BLaER1 (cell line): ENCODE data around the gene UBE2B.
A peak's percentile ranks its signal among the peaks of the same experiment; 100 is the strongest.

Experiments used
- H3K27ac ChIP-seq: shearing (Covaris generic); formaldehyde crosslinking; 2 replicates; pipeline ENCODE4 v1.8.1; 2022
- H3K27me3 ChIP-seq: shearing (Covaris generic); formaldehyde crosslinking; 2 replicates; pipeline ENCODE4 v1.8.1; 2022
- H3K36me3 ChIP-seq: shearing (Covaris generic); formaldehyde crosslinking; 2 replicates; pipeline ENCODE4 v1.8.1; 2022
- H3K4me1 ChIP-seq: shearing (Covaris generic); formaldehyde crosslinking; 2 replicates; pipeline ENCODE4 v1.8.1; 2022
- H3K4me2 ChIP-seq: shearing (Covaris generic); formaldehyde crosslinking; 2 replicates; pipeline ENCODE4 v1.8.1; 2022
- H3K4me3 ChIP-seq: shearing (Covaris generic); formaldehyde crosslinking; 2 replicates; pipeline ENCODE4 v1.8.1; 2022
- H3K9ac ChIP-seq: shearing (Covaris generic); formaldehyde crosslinking; 2 replicates; pipeline ENCODE4 v1.8.1; 2022
- H3K9me3 ChIP-seq: shearing (Covaris generic); formaldehyde crosslinking; 2 replicates; pipeline ENCODE4 v1.8.1; 2022
- H4K20me1 ChIP-seq: shearing (Covaris generic); formaldehyde crosslinking; 2 replicates; pipeline ENCODE4 v1.8.1; 2022
- Cebpa-rat ChIP-seq: shearing (Covaris generic); IDR thresholded peaks from 2 replicates; pipeline ENCODE4 v1.8.1; 2022

UBE2B gene

GRCh38 chr5:134432677-134433359 is 61.4 kb downstream of the UBE2B start:
- Histone ChIP-seq H3K4me2 (no peak overlapping the region), H3K9ac (no peak overlapping the region)

GRCh38 chr5:134435560-134435959 is 64.2 kb downstream of the UBE2B start:
- H3K4me3 ChIP-seq = no peak overlapping the region
- H3K27me3 ChIP-seq = no peaks in the 10 kb centered on the region
- TF ChIP-seq Cebpa-rat = no peak
- H3K27ac ChIP-seq = no peak overlapping the region
- H3K4me2 ChIP-seq = no peak overlapping the region
- no peaks in the 10 kb centered on the region for H4K20me1 ChIP-seq
- H3K9ac ChIP-seq = no peak overlapping the region
- H3K9me3 ChIP-seq = no peaks in the 10 kb centered on the region
- H3K4me1 ChIP-seq = peaks cover 21% of the 10 kb centered on the region
- H3K36me3 ChIP-seq = no peaks in the 10 kb centered on the region

More at GRCh38 chr5:134432677-134433359, 61.4 kb downstream of the UBE2B start:
- TF ChIP-seq Cebpa-rat = no peak
- Histone ChIP-seq H3K27ac (no peak overlapping the region), H4K20me1 (no peaks in the 10 kb centered on the region), H3K36me3 (no peaks in the 10 kb centered on the region), H3K4me3 (no peak overlapping the region), H3K27me3 (no peaks in the 10 kb centered on the region), H3K4me1 (peaks cover 18% of the 10 kb centered on the region), H3K9me3 (no peaks in the 10 kb centered on the region)

- peak overlapping the region; percentile 78 for H3K4me2 ChIP-seq
- peaks cover 21% of the 10 kb centered on the region for H3K4me1 ChIP-seq
These were observed 65.4 kb downstream of the UBE2B start for GRCh38 chr5:134436523-134437339.

GRCh38 chr5:134437340-134437846 is 66.0 kb downstream of the UBE2B start:
- Histone ChIP-seq H3K27ac (peak overlapping the region; percentile 2; the same call in 1 of the 2 replicates), H3K9ac (0 out of 2 replicates have a peak overlapping the region, but pooled peaks have one; percentile 7), H3K4me2 (peak overlapping the region; percentile 78)

More at GRCh38 chr5:134436523-134437339, 65.4 kb downstream of the UBE2B start:
- Histone ChIP-seq H4K20me1 (no peaks in the 10 kb centered on the region), H3K9me3 (no peaks in the 10 kb centered on the region), H3K27me3 (no peaks in the 10 kb centered on the region), H3K27ac (peak overlapping the region; percentile 2; the same call in 1 of the 2 replicates), H3K36me3 (no peaks in the 10 kb centered on the region), H3K4me3 (no peak overlapping the region), H3K9ac (0 out of 2 replicates have a peak overlapping the region, but pooled peaks have one; percentile 7)
- no peak for TF ChIP-seq Cebpa-rat

GRCh38 chr5:134437847-134438581 is 66.6 kb downstream of the UBE2B start:
- no peak overlapping the region for H3K27ac ChIP-seq
- H3K4me2 ChIP-seq = peak overlapping the region; percentile 78
- no peaks in the 10 kb centered on the region for H4K20me1 ChIP-seq
- no peaks in the 10 kb centered on the region for H3K36me3 ChIP-seq
- no peaks in the 10 kb centered on the region for H3K27me3 ChIP-seq
- H3K9me3 ChIP-seq = no peaks in the 10 kb centered on the region
- no peak overlapping the region for H3K4me3 ChIP-seq
- H3K4me1 ChIP-seq = peaks cover 21% of the 10 kb centered on the region
- no peak for TF ChIP-seq Cebpa-rat
- no peak overlapping the region for H3K9ac ChIP-seq

More at GRCh38 chr5:134437340-134437846, 66.0 kb downstream of the UBE2B start:
- Histone ChIP-seq H3K9me3 (no peaks in the 10 kb centered on the region), H3K4me3 (no peak overlapping the region), H3K27me3 (no peaks in the 10 kb centered on the region), H3K4me1 (peaks cover 21% of the 10 kb centered on the region), H3K36me3 (no peaks in the 10 kb centered on the region), H4K20me1 (no peaks in the 10 kb centered on the region)
- no peak for TF ChIP-seq Cebpa-rat

- Histone ChIP-seq H3K4me1 (peaks cover 21% of the 10 kb centered on the region), H3K27ac (no peak overlapping the region), H3K9ac (no peak overlapping the region), H3K36me3 (no peaks in the 10 kb centered on the region), H3K9me3 (no peaks in the 10 kb centered on the region), H4K20me1 (no peaks in the 10 kb centered on the region), H3K4me3 (no peak overlapping the region), H3K27me3 (no peaks in the 10 kb centered on the region), H3K4me2 (no peak overlapping the region)
- TF ChIP-seq Cebpa-rat = no peak
These were observed 67.4 kb downstream of the UBE2B start for GRCh38 chr5:134438721-134439123.

GRCh38 chr5:134439210-134439654 is 67.9 kb downstream of the UBE2B start:
- Histone ChIP-seq H3K27me3 (no peaks in the 10 kb centered on the region), H3K36me3 (no peaks in the 10 kb centered on the region), H3K9me3 (no peaks in the 10 kb centered on the region), H3K4me1 (peaks cover 21% of the 10 kb centered on the region), H3K9ac (no peak overlapping the region), H3K4me2 (no peak overlapping the region), H3K4me3 (no peak overlapping the region), H4K20me1 (no peaks in the 10 kb centered on the region), H3K27ac (no peak overlapping the region)
- TF ChIP-seq Cebpa-rat = no peak

GRCh38 chr5:134440201-134440755 is 68.9 kb downstream of the UBE2B start:
- no peak for TF ChIP-seq Cebpa-rat
- H3K4me2 ChIP-seq = no peak overlapping the region
- H3K9ac ChIP-seq = no peak overlapping the region
- H3K4me1 ChIP-seq = peaks cover 29% of the 10 kb centered on the region
- no peak overlapping the region for H3K27ac ChIP-seq
- H4K20me1 ChIP-seq = no peaks in the 10 kb centered on the region
- H3K4me3 ChIP-seq = no peak overlapping the region
- H3K27me3 ChIP-seq = no peaks in the 10 kb centered on the region
- H3K36me3 ChIP-seq = no peaks in the 10 kb centered on the region
- no peaks in the 10 kb centered on the region for H3K9me3 ChIP-seq
